ENCODE measurements around the gene PDS5A.

DNA sequence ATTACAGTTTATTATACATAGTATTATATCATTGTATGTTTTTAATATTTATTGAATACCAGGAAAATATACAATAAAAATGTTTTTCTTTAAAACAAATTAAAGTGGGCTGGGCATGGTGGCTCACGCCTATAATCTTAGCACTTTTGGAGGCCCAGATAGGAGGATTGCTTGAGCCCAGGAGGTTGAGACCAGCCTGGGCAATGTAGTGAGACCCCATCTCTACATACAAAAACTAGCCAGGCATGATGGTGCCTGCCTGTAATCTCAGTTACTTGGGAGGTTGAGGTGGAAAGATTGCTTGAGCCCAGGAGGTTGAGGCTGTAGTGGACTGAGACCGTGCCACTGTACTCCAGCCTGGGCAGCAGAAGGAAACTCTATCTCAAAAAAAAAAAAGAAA, 38.3 kb upstream of the PDS5A start:
- TF ChIP-seq CTCF (IDR thresholded peaks at IDR 0.05), result no peak
- TF ChIP-seq POLR2A (IDR thresholded peaks at IDR 0.05), result no peak

All from heart left ventricle (tissue), 13 donors.